22Rv1 (cell line): ENCODE results near the gene PDK4.

ENCODE experiments used
- ZFX ChIP-seq: fragments of 450-650 bp; IDR thresholded peaks from 2 replicates; pipeline ENCODE4 v1.6.1; 2017; ENCODE audit warnings: antibody characterized with exemption, borderline replicate concordance
- TF ChIP-seq, protein P1 (sequence below): fragments of 450-650 bp; IDR thresholded peaks from 2 replicates; pipeline ENCODE4 v1.5.1; 2017; ENCODE audit warnings: mild to moderate bottlenecking

DNA sequence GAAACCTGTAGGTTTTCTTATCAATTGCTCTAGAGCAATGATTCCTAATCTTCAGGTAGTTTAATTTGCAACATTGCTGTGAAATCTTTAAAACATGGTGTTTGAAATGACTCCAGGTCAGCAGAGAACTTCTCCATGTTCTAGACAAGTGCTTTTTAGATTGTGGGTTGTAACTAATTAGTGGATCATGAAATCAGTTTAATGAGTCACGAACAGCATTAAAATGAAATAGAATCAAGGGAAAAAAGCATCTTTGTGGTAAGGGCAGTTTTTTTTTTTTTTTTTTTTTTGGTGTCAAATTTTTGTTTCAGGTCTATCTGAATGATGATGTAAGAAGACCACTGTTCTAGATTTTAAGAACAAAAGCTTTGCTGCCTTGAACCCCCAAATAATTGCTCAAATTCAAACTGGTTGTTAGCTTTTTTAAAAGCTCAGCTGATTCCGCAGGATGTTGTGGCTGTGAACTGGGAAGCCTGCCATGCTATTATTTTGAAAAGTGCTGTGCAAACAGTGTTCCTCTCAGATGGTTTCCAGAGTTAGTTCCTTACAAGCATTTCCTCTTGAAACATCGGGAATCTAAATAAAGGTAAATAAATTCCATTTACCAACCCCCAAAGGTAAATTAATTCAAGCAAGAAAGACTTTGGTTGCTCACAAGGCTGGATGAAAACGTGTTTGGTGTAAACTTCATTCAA, 13.1 kb upstream of the PDK4 start:
- TF ChIP-seq, protein P1, sequence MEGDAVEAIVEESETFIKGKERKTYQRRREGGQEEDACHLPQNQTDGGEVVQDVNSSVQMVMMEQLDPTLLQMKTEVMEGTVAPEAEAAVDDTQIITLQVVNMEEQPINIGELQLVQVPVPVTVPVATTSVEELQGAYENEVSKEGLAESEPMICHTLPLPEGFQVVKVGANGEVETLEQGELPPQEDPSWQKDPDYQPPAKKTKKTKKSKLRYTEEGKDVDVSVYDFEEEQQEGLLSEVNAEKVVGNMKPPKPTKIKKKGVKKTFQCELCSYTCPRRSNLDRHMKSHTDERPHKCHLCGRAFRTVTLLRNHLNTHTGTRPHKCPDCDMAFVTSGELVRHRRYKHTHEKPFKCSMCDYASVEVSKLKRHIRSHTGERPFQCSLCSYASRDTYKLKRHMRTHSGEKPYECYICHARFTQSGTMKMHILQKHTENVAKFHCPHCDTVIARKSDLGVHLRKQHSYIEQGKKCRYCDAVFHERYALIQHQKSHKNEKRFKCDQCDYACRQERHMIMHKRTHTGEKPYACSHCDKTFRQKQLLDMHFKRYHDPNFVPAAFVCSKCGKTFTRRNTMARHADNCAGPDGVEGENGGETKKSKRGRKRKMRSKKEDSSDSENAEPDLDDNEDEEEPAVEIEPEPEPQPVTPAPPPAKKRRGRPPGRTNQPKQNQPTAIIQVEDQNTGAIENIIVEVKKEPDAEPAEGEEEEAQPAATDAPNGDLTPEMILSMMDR, result no peak
- TF ChIP-seq ZFX, result no peak
